ENCODE results near the gene SLC1A2. TPM values are rescaled to one million over a fixed set of nuclear protein-coding genes. Genes with fewer than 3 reads are reported as not detected.

Gene SLC1A2
- total RNA-seq, 1 donor from 2014 or later: 0.10 TPM

DNA sequence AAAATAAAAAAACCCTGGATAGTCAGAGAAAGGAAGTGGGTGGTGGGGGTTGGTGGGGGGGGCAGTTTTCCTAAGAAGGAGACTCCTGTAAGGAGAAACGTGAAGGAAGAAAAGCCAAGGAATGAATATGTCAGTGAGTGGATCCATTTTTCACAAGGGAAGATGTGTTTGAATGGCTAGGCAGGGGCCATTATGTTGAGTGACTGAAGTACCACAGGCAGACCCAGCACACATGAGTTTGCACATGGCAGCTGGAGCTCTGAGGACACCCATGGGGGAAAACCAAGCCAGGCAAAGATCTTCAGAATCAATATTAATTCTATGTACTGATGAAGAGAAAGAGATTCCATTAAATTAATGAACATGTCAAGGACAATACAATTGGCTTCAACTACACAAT, 212.7 kb downstream of the SLC1A2 start:
- no peaks in the 10 kb centered on the region for H3K27me3 Mint-ChIP-seq (ENCODE audit: low read depth)
- no peak for DNase-seq (ENCODE audit: low spot score)
- TF ChIP-seq, protein P1, sequence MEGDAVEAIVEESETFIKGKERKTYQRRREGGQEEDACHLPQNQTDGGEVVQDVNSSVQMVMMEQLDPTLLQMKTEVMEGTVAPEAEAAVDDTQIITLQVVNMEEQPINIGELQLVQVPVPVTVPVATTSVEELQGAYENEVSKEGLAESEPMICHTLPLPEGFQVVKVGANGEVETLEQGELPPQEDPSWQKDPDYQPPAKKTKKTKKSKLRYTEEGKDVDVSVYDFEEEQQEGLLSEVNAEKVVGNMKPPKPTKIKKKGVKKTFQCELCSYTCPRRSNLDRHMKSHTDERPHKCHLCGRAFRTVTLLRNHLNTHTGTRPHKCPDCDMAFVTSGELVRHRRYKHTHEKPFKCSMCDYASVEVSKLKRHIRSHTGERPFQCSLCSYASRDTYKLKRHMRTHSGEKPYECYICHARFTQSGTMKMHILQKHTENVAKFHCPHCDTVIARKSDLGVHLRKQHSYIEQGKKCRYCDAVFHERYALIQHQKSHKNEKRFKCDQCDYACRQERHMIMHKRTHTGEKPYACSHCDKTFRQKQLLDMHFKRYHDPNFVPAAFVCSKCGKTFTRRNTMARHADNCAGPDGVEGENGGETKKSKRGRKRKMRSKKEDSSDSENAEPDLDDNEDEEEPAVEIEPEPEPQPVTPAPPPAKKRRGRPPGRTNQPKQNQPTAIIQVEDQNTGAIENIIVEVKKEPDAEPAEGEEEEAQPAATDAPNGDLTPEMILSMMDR (IDR thresholded peaks at IDR 0.05): no peak
- H3K9me3 Mint-ChIP-seq (ENCODE audit: low read depth): peaks cover 12% of the 10 kb centered on the region
- no peak overlapping the region for H3K27ac Mint-ChIP-seq (ENCODE audit: unreplicated experiment)
- no peak overlapping the region for H3K4me3 Mint-ChIP-seq (ENCODE audit: unreplicated experiment)
- peaks cover 38% of the 10 kb centered on the region for H3K36me3 Mint-ChIP-seq (ENCODE audit: low read depth)
- peaks cover 10% of the 10 kb centered on the region for H3K4me1 Mint-ChIP-seq (ENCODE audit: low read depth)

DNA sequence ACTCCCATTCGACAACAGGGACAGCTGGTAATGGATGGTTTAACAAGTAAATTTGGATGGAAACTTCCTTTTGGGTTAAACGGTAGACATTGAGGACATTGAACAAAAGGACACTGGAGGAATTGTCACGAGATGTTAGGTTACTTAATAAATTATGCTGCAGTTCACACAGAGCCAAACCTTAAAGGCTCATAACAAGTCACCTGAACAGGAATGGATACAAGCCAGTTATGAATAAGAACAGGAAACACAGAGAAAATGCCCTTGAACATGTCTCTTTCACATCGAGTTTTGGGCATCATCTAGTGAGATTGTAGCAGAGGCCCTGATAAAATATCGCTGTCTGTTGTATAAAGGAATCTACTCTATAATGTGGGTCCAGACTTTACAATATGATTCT, 214.7 kb downstream of the SLC1A2 start:
- Mint-ChIP-seq H3K36me3 (ENCODE audit: low read depth) (peaks cover 30% of the 10 kb centered on the region), H3K4me3 (ENCODE audit: unreplicated experiment) (no peak overlapping the region), H3K9me3 (ENCODE audit: low read depth) (no peaks in the 10 kb centered on the region), H3K27ac (ENCODE audit: unreplicated experiment) (no peak overlapping the region), H3K27me3 (ENCODE audit: low read depth) (no peaks in the 10 kb centered on the region), H3K4me1 (ENCODE audit: low read depth) (peaks cover 10% of the 10 kb centered on the region)
- no peak for DNase-seq (ENCODE audit: low spot score)
- TF ChIP-seq, protein P1 (IDR thresholded peaks at IDR 0.05): no peak

Other genes starting within 250 kb of the SLC1A2 start
- 1.4 to 2.9 TPM (median 1.6 TPM) in 3 replicates for gene PAMR1, start 106.1 kb upstream of the SLC1A2 start, total RNA-seq
- 15.2 to 22.8 TPM (median 15.9 TPM) in 3 replicates for gene FJX1, start 198.9 kb upstream of the SLC1A2 start, total RNA-seq
- gene TRIM44, start 243.2 kb upstream of the SLC1A2 start, total RNA-seq: 62.7 to 74.6 TPM (median 68.7 TPM) in 3 replicates

All from chondrocyte (in vitro differentiated cells).